Naive B cell (primary cell): ENCODE data around the gene CD4. TPM values are rescaled to one million over a fixed set of nuclear protein-coding genes. Genes with fewer than 3 reads are reported as not detected.

Experiments used
- ATAC-seq, 2 donors: fragments of 150-1000 bp; cut with Tn5 transposase; 2 replicates each; pipeline ENCODE4 v1.10.0; 2021; ENCODE audit warnings: low read depth in 2 of 2, mild to moderate bottlenecking in 2 of 2, moderate library complexity in 2 of 2
- DNase-seq: peaks from one replicate; pipeline ENCODE4 v3.0.0; 2022
- H3K27ac Mint-ChIP-seq, 6 donors: one replicate each; pipeline ENCODE4 v1.8.0; 2020 to 2022; ENCODE audit warnings: mild to moderate bottlenecking in 6 of 6, mixed read lengths in 6 of 6, moderate library complexity in 5 of 6, inconsistent platforms in 2 of 6
- H3K27me3 Mint-ChIP-seq, 3 donors: one replicate each; pipeline ENCODE4 v1.8.0; 2021 to 2022; ENCODE audit warnings: mixed read lengths in 3 of 3, mild to moderate bottlenecking in 1 of 3
- H3K36me3 Mint-ChIP-seq, 2 donors: one replicate each; pipeline ENCODE4 v1.8.0; 2020 to 2022; ENCODE audit warnings: mixed read lengths in 2 of 2, inconsistent platforms in 1 of 2, mild to moderate bottlenecking in 1 of 2
- H3K4me1 Mint-ChIP-seq, 3 donors: one replicate each; pipeline ENCODE4 v1.8.0; 2020 to 2022; ENCODE audit warnings: mixed read lengths in 3 of 3, inconsistent platforms in 1 of 3, mild to moderate bottlenecking in 1 of 3, moderate library complexity in 1 of 3
- H3K4me3 Mint-ChIP-seq, 8 donors: one replicate each; pipeline ENCODE4 v1.8.0; 2020 to 2022; ENCODE audit warnings: mild to moderate bottlenecking in 8 of 8, mixed read lengths in 8 of 8, moderate library complexity in 8 of 8, inconsistent platforms in 2 of 8
- H3K9me3 Mint-ChIP-seq, 7 donors: one replicate each; pipeline ENCODE4 v1.8.0; 2020 to 2022; ENCODE audit warnings: mixed read lengths in 7 of 7, mild to moderate bottlenecking in 5 of 7, inconsistent platforms in 2 of 7, moderate library complexity in 1 of 7
- polyA plus RNA-seq, 6 donors: library from polyadenylated mRNA; unstranded; fragments of 300-500 nt; fragmentation: Illumina TruSeq; gene quantifications; one replicate each; pipeline ENCODE4 v1.2.3, GENCODE V29; 2021; ENCODE audit warnings: low read depth in 6 of 6

Gene CD4
- polyA plus RNA-seq, 6 donors from 2014 or later, result 0.29 to 1.7 (median 1.1) TPM

- peaks cover 0 to 5% (median 0%) of the 10 kb centered on the region in 3 donors for H3K27me3 Mint-ChIP-seq
- ATAC-seq (no peak), DNase-seq (no peak)
- H3K4me1 Mint-ChIP-seq, result no peaks in the 10 kb centered on the region
- no peaks in the 10 kb centered on the region for H3K9me3 Mint-ChIP-seq
- H3K27ac Mint-ChIP-seq, result no peak overlapping the region
- no peaks in the 10 kb centered on the region for H3K36me3 Mint-ChIP-seq
- H3K4me3 Mint-ChIP-seq, result peak overlapping the region in 1 of 8 donors; percentile 66
These were observed 54.0 kb downstream of the CD4 start for GRCh38 chr12:6843118-6843902.

GRCh38 chr12:6845395-6845794 is 56.1 kb downstream of the CD4 start:
- ATAC-seq (no peak), DNase-seq (no peak)
- H3K9me3 Mint-ChIP-seq, result no peaks in the 10 kb centered on the region
- H3K27me3 Mint-ChIP-seq, result peaks cover 0 to 5% (median 0%) of the 10 kb centered on the region in 3 donors
- H3K4me1 Mint-ChIP-seq, result peaks cover 0 to 7% (median 7%) of the 10 kb centered on the region in 3 donors
- no peak overlapping the region for H3K27ac Mint-ChIP-seq
- no peaks in the 10 kb centered on the region for H3K36me3 Mint-ChIP-seq
- H3K4me3 Mint-ChIP-seq, result no peak overlapping the region

GRCh38 chr12:6846316-6846869 is 57.1 kb downstream of the CD4 start:
- Mint-ChIP-seq H3K27me3 (peaks cover 0 to 5% (median 0%) of the 10 kb centered on the region in 3 donors), H3K9me3 (no peaks in the 10 kb centered on the region), H3K4me1 (peaks cover 6 to 15% (median 14%) of the 10 kb centered on the region in 3 donors), H3K27ac (peak overlapping the region in 1 of 6 donors; percentile 1), H3K36me3 (no peaks in the 10 kb centered on the region), H3K4me3 (no peak overlapping the region)
- DNase-seq, result no peak
- no peak for ATAC-seq

DNA sequence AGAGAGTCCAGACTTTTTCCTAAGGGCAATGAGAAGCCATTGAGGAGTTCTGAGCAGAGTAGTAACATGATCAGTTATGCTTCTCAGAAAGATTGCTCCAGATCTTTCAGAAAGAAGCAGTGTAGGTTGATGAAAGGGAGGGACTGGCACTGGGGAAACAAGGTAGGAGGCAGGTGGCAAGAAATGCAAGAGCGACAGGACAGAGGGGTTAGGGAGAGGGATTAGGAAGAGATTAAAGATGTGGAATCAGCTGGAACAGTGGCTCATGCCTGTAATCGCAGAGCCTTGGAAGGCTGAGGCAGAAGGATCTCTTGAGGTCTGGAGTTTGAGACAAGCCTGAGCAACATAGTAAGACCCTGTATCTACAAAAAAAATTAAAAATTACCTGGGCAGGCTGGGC is 58.3 kb downstream of the CD4 start:
- no peak for ATAC-seq
- H3K36me3 Mint-ChIP-seq, result no peaks in the 10 kb centered on the region
- H3K27ac Mint-ChIP-seq, result peak overlapping the region in 3 of 6 donors; percentile 18 to 58 (median 39)
- peaks cover 0 to 5% (median 0%) of the 10 kb centered on the region in 3 donors for H3K27me3 Mint-ChIP-seq
- DNase-seq, result no peak
- peak overlapping the region in 1 of 8 donors; percentile 4 for H3K4me3 Mint-ChIP-seq
- no peaks in the 10 kb centered on the region for H3K9me3 Mint-ChIP-seq
- H3K4me1 Mint-ChIP-seq, result peaks cover 9 to 18% (median 17%) of the 10 kb centered on the region in 3 donors

DNA sequence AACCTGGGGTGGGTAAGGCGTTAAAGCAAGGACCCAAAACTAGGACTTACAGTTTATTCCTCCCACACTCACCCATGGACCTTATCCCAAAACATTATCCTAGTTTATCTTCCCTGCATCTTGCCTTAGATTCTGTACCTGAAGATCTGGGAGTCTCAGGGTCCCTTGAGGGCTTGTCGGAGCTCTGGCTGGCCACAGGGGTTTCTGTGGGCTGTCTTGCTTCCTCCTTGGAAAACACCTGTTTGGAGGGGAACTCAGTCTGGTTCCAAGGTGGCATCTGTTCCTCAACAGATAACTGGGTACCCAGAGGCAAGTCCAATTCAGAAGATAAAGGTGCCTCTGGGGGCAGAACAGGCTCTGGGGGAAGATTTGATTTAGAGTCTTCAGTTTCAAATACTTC is 60.1 kb downstream of the CD4 start:
- Mint-ChIP-seq H3K9me3 (no peaks in the 10 kb centered on the region), H3K4me3 (peak overlapping the region in 2 of 8 donors; percentile 25 to 52), H3K27ac (peak overlapping the region in 1 of 6 donors; percentile 34), H3K36me3 (no peaks in the 10 kb centered on the region), H3K4me1 (peaks cover 22 to 33% (median 29%) of the 10 kb centered on the region in 3 donors), H3K27me3 (no peaks in the 10 kb centered on the region)
- DNase-seq (no peak), ATAC-seq (no peak)

DNA sequence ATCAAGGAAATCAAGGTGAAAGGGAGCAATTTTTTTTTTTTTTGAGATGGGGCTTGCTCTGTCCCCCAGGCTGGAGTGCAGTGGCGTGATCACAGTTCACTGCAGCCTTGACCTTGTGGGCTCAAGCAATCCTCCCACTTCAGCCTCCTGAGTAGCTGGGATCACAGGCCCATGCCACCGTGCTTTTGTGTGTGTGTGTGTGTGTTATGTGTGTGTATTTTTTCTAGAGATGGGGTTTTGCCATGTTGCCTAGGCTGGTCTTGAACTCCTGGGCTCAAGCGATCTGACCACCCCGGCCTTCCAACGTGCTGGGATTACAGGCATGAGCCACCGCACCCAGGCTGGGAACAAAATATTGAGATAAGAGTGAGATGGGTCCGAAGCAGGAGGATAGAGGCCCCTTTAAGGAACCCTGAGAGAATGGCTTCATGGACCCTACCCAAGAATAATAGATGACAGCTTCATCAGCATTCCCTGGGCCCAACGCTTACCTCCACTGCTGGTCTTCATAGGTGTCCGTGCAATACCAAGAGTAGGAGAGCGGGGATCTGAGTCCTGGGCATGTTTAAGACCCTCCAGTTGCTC is 60.7 kb downstream of the CD4 start:
- Mint-ChIP-seq H3K4me3 (peak overlapping the region in 6 of 8 donors; percentile 9 to 74 (median 45)), H3K4me1 (peaks cover 22 to 33% (median 29%) of the 10 kb centered on the region in 3 donors), H3K27me3 (no peaks in the 10 kb centered on the region), H3K9me3 (no peaks in the 10 kb centered on the region), H3K36me3 (no peaks in the 10 kb centered on the region), H3K27ac (peak overlapping the region in 4 of 6 donors; percentile 34 to 78 (median 63))
- DNase-seq, result no peak
- ATAC-seq, result no peak

DNA sequence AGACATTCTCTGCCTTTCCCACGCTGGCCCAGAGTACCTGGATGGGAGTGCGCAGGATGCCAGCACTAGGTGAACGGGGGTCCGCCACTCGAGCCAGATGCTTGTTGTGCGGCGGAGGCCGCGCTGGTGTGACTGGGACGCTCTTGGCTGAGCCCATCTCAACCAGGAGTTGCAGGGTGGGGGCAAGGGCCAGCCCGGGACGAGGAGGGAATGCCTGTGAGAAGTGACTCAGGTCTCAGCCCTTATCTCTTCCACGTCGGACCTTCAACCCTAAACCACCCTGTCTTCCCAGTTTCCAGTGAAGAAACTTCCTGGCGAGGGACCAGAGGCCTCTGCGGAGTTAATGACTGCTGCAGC is 61.4 kb downstream of the CD4 start:
- Mint-ChIP-seq H3K4me1 (peaks cover 22 to 33% (median 30%) of the 10 kb centered on the region in 3 donors), H3K27ac (peak overlapping the region in 3 of 6 donors; percentile 81 to 100 (median 98)), H3K4me3 (peak overlapping the region in 4 of 8 donors; percentile 76 to 99 (median 86)), H3K9me3 (no peaks in the 10 kb centered on the region), H3K36me3 (peaks cover 2 to 3% of the 10 kb centered on the region in 2 donors), H3K27me3 (no peaks in the 10 kb centered on the region)
- DNase-seq (no peak), ATAC-seq (no peak)

DNA sequence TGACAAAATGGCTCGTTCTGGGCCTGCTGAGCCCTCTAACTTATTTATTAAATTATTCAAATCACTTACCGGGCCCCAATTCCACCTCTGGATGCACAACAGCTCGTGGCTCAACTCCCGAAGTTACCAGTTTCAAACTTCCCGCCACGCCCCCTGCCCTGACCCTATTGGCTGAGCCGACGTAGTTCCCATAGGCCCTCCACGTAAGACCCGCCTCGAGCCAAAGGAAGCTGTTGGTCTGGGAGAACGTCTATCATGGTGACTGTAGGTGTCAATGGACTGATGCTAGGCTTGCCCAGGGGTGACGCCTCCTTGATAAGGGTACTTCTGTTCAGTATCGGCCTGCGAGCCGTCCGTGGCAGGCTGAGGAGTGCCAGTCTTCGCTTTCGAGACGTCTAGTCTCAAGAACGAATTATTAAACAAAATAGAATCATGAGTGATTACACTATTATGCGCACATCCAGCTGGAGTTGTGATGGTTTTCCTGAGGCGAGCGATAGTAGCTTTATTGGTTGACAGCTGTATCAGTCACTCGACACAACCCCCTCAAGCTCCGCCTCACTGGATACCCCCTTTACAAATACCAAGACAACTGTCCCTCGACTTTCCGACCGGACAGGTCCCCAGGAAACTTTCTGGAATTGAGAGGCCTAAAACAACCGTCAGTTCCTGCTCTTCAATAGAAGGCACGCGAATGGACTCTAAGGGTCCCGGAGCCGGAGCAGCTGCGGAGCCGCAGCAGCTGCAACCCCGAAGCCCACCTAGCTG is 62.0 kb downstream of the CD4 start, which contains the start of gene CDCA3:
Gene CDCA3 (minus strand): TSS at position 134 of the 768 bp plus-strand sequence. CDS start 334 bp downstream, outside the sequence.
- peaks cover 22 to 33% (median 32%) of the 10 kb centered on the region in 3 donors for H3K4me1 Mint-ChIP-seq
- H3K27me3 Mint-ChIP-seq, result no peaks in the 10 kb centered on the region
- peaks cover 4 to 8% of the 10 kb centered on the region in 2 donors for H3K36me3 Mint-ChIP-seq
- peak; percentile 89 for DNase-seq
- H3K27ac Mint-ChIP-seq, result peak within 1 kb of the TSS; percentile 81 to 100 (median 100)
- peak; percentile 54 to 58 for ATAC-seq
- H3K9me3 Mint-ChIP-seq, result no peaks in the 10 kb centered on the region
- peak within 1 kb of the TSS; percentile 83 to 100 (median 97) for H3K4me3 Mint-ChIP-seq

DNA sequence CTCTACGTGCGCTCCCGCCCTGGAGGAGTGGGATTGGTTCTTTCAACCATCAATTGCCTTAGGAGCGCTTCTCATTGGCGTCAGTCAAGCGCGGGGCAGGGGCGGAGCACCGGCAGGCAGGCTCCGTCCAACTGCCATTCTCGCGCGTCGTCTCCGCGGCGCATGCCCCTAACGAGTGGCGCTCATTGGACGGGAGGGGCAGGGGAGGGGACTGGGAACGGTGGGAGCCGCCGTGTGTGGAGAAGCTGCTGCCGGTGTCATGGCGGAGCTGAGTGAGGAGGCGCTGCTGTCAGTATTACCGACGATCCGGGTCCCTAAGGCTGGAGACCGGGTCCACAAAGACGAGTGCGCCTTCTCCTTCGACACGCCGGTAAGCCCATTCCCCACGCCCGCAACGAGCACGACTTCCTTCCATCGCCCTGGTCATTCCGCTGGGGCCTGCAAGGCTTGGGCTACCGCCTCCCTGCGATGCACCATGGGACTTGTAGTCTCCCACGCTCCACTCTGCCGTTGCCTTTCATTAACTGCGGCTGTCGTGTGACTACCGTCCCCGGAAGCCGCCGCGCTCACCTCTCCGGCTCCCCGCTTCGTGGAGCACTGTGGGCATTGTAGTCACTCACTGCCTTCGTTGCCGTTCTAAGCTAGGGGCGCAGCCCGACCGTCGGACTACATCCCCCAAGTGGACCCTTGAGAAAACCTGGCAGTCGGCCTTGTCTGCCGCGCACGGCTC is 62.8 kb downstream of the CD4 start, which contains the start of gene USP5:
Gene USP5 (plus strand): TSS at position 230 of the 730 bp plus-strand sequence. CDS start 30 bp downstream, at position 260.
- DNase-seq, result peak; percentile 98
- peak; percentile 75 to 77 for ATAC-seq
- no peaks in the 10 kb centered on the region for H3K27me3 Mint-ChIP-seq
- no peaks in the 10 kb centered on the region for H3K9me3 Mint-ChIP-seq
- peaks cover 22 to 33% (median 32%) of the 10 kb centered on the region in 3 donors for H3K4me1 Mint-ChIP-seq
- peak within 1 kb of the TSS; percentile 81 to 100 (median 100) for H3K27ac Mint-ChIP-seq
- H3K4me3 Mint-ChIP-seq, result peak within 1 kb of the TSS; percentile 83 to 100 (median 97)
- peaks cover 4 to 11% of the 10 kb centered on the region in 2 donors for H3K36me3 Mint-ChIP-seq

- peak overlapping the region; percentile 83 to 100 (median 97) for H3K4me3 Mint-ChIP-seq
- peaks cover 6 to 18% of the 10 kb centered on the region in 2 donors for H3K36me3 Mint-ChIP-seq
- no peak for DNase-seq
- no peaks in the 10 kb centered on the region for H3K9me3 Mint-ChIP-seq
- no peak for ATAC-seq
- H3K27me3 Mint-ChIP-seq, result no peaks in the 10 kb centered on the region
- peaks cover 22 to 36% (median 33%) of the 10 kb centered on the region in 3 donors for H3K4me1 Mint-ChIP-seq
- H3K27ac Mint-ChIP-seq, result peak overlapping the region; percentile 81 to 100 (median 100)
These were observed 63.5 kb downstream of the CD4 start for GRCh38 chr12:6852651-6853354.

GRCh38 chr12:6853626-6854025 is 64.3 kb downstream of the CD4 start:
- Mint-ChIP-seq H3K4me1 (peaks cover 22 to 36% (median 33%) of the 10 kb centered on the region in 3 donors), H3K27ac (peak overlapping the region in 2 of 6 donors; percentile 34 to 89), H3K9me3 (no peaks in the 10 kb centered on the region), H3K27me3 (no peaks in the 10 kb centered on the region), H3K36me3 (peaks cover 11 to 23% of the 10 kb centered on the region in 2 donors), H3K4me3 (peak overlapping the region in 6 of 8 donors; percentile 23 to 99 (median 62))
- ATAC-seq, result no peak
- DNase-seq, result no peak

- Mint-ChIP-seq H3K36me3 (peaks cover 11 to 23% of the 10 kb centered on the region in 2 donors), H3K4me3 (peak overlapping the region in 4 of 8 donors; percentile 26 to 99 (median 62)), H3K9me3 (no peaks in the 10 kb centered on the region), H3K4me1 (peaks cover 22 to 36% (median 33%) of the 10 kb centered on the region in 3 donors), H3K27me3 (no peaks in the 10 kb centered on the region), H3K27ac (peak overlapping the region in 2 of 6 donors; percentile 63 to 82)
- no peak for ATAC-seq
- DNase-seq, result no peak
These were observed 64.7 kb downstream of the CD4 start for GRCh38 chr12:6854036-6854435.
